Activated CD4-positive, alpha-beta memory T cell treated with anti-CD3 and anti-CD28 coated beads for 36 hours (primary cell): Measurements from ENCODE around the gene DHRS3. TPM values are rescaled to one million over a fixed set of nuclear protein-coding genes. Genes with fewer than 3 reads are reported as not detected.

Experiments
- CTCF ChIA-PET: fragments of 350-600 bp; sonication (Branson Sonifier 250); formaldehyde crosslinking; loops from one replicate; lab custom pipeline; 2021; ENCODE audit warnings: antibody characterized with exemption, inconsistent platforms; lab: Charles Lee
- POLR2A ChIA-PET: fragments of 350-600 bp; sonication (Branson Sonifier 250); formaldehyde crosslinking; loops from one replicate; lab custom pipeline; 2021; ENCODE audit warnings: antibody characterized with exemption; lab: Charles Lee
- DNase-seq: peaks from one replicate; pipeline ENCODE4 v3.0.0-alpha.2; 2020
- H3K27ac Mint-ChIP-seq: one replicate; pipeline ENCODE4 v1.8.0; 2021; ENCODE audit warnings: mixed read lengths
- H3K27me3 Mint-ChIP-seq: one replicate; pipeline ENCODE4 v1.8.0; 2021; ENCODE audit warnings: mixed read lengths
- H3K36me3 Mint-ChIP-seq: one replicate; pipeline ENCODE4 v1.8.0; 2021; ENCODE audit warnings: mixed read lengths
- H3K4me1 Mint-ChIP-seq: one replicate; pipeline ENCODE4 v1.8.0; 2021; ENCODE audit warnings: low read depth, mixed read lengths
- H3K4me3 Mint-ChIP-seq: one replicate; pipeline ENCODE4 v1.8.0; 2021; ENCODE audit warnings: mild to moderate bottlenecking, mixed read lengths
- H3K9me3 Mint-ChIP-seq: one replicate; pipeline ENCODE4 v1.8.0; 2021; ENCODE audit warnings: mixed read lengths
- intact Hi-C: fragments of 100-400 bp; cut with micrococcal nuclease; formaldehyde crosslinking; loops from one replicate; pipeline ENCODE4 v1.15.1; 2023
- microRNA-seq: library from miRNA; unstranded; fragments of <30 nt; microRNA quantifications from one replicate; pipeline ENCODE4 v1.2.0, GENCODE V29; 2022; ENCODE audit warnings: borderline number of aligned reads, borderline microRNAs expressed, borderline replicate concordance
- total RNA-seq, 2 experiments: library from RNA; stranded (reverse); gene quantifications; one replicate each; pipeline ENCODE4 v1.2.3, GENCODE V29; 2021

DHRS3 gene
- total RNA-seq, 2 experiments from 2014 or later, result 57.6 to 58.8 TPM

- no peak for DNase-seq
- no peak overlapping the region for H3K4me3 Mint-ChIP-seq
- no peak overlapping the region for H3K27ac Mint-ChIP-seq
- peaks cover 20% of the 10 kb centered on the region for H3K4me1 Mint-ChIP-seq
- H3K9me3 Mint-ChIP-seq, result no peaks in the 10 kb centered on the region
- peaks cover 2% of the 10 kb centered on the region for H3K36me3 Mint-ChIP-seq
- POLR2A ChIA-PET, result interaction anchor here (0.6 to 1.9 kb wide), 4 partner anchors 9 to 127 kb away, joined by 3 to 8 read pairs (median 5); no protein-coding TSS in a partner anchor
- CTCF ChIA-PET, result interaction anchor here (0.7 to 1.1 kb wide), 2 partner anchors 100 to 204 kb away, joined by 3 read pairs; no protein-coding TSS in a partner anchor
- no peaks in the 10 kb centered on the region for H3K27me3 Mint-ChIP-seq
- intact Hi-C loops, result loop anchor here (1.0 to 10.0 kb wide), 6 partner anchors 9 to 345 kb away; no protein-coding TSS in a partner anchor
Measured at GRCh38 chr1:12519693-12520364, 98.2 kb downstream of the DHRS3 start.

DNA sequence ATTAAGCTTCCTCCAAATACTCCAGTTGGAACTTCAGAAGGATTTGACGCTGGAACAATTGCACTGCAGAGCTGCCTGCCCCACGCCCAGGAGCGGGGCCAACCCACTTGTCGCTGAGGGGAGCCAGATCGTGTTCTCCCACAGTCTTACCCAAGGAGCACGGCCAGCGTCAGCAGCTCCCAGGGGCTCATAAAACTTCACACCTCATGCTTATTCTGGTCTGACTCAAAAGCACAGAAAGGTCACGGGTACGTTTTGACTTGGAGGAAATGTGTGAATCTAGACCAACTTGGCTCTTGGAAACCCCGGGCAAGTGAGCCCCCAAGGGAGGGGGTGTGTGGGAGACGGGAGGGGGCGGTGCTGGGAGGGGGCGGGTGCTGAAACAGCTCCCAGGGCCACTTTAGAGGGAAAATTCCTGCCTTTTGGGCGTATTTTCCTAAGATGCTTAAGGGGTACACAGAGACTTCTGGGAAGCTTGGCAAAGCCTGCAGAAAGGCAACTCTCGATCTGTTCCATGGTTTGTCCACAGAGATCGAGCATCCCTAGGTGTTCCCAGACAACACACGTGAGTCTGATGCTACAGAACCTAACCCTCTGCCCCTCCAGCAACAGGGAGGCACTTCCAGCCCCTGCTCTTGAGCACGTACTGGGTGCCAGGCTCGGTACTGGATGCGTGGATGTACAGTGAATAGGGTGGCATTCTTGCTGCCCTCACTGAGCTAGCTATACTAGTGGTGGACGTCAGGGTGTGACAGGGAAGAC is 98.9 kb downstream of the DHRS3 start:
- intact Hi-C loops, result loop anchor here (1.0 to 10.0 kb wide), 6 partner anchors 8 to 344 kb away; no protein-coding TSS in a partner anchor

More for the DNA sequence above, 98.9 kb downstream of the DHRS3 start:
- Mint-ChIP-seq H3K9me3 (no peaks in the 10 kb centered on the region), H3K27ac (peak overlapping the region; percentile 45), H3K27me3 (no peaks in the 10 kb centered on the region), H3K36me3 (peaks cover 2% of the 10 kb centered on the region), H3K4me3 (no peak overlapping the region), H3K4me1 (peaks cover 28% of the 10 kb centered on the region)
- CTCF ChIA-PET, result interaction anchor here (0.8 to 1.2 kb wide), 3 partner anchors 8 to 101 kb away, joined by 3 to 5 read pairs (median 3); no protein-coding TSS in a partner anchor
- peak; percentile 80 for DNase-seq
- POLR2A ChIA-PET, result interaction anchor here (0.6 to 1.9 kb wide), 6 partner anchors 8 to 128 kb away, joined by 3 to 8 read pairs (median 5); no protein-coding TSS in a partner anchor

Small RNA genes lying within 50 kb of the gene (microRNA-seq; reads per million reads assigned to microRNA genes)
- not detected for gene MIR6730

Other genes with a start within 250 kb of the DHRS3 start
- gene AADACL4, start 25.9 kb upstream of the DHRS3 start, total RNA-seq, result not detected
- not detected for gene AADACL3, start 97.9 kb upstream of the DHRS3 start, total RNA-seq
- gene CFAP107, start 128.0 kb upstream of the DHRS3 start, total RNA-seq, result not detected
- not detected for gene PRAMEF12, start 155.5 kb upstream of the DHRS3 start, total RNA-seq
- gene PRAMEF1, start 173.2 kb upstream of the DHRS3 start, total RNA-seq, result not detected
- gene PRAMEF11, start 213.2 kb upstream of the DHRS3 start, total RNA-seq, result not detected
- not detected for gene HNRNPCL1, start 230.5 kb upstream of the DHRS3 start, total RNA-seq
- not detected for gene PRAMEF2, start 238.9 kb upstream of the DHRS3 start, total RNA-seq